Stimulated activated CD8-positive, alpha-beta memory T cell treated with anti-CD3 and anti-CD28 coated beads, Interleukin-4, amount 100 ng/mL, for 24 hours (primary cell): ENCODE data around the gene ITPK1.
A peak's percentile ranks its signal among the peaks of the same experiment; 100 is the strongest.

Source experiments
- DNase-seq: peaks from one replicate; pipeline ENCODE4 v3.0.0-alpha.2; 2020; ENCODE audit warnings: low read depth

ITPK1 gene

GRCh38 chr14:93028724-93029076 is 87.0 kb downstream of the ITPK1 start:
- no peak for DNase-seq

- no peak for DNase-seq
Observed at GRCh38 chr14:93027810-93028723, 87.7 kb downstream of the ITPK1 start.

DNA sequence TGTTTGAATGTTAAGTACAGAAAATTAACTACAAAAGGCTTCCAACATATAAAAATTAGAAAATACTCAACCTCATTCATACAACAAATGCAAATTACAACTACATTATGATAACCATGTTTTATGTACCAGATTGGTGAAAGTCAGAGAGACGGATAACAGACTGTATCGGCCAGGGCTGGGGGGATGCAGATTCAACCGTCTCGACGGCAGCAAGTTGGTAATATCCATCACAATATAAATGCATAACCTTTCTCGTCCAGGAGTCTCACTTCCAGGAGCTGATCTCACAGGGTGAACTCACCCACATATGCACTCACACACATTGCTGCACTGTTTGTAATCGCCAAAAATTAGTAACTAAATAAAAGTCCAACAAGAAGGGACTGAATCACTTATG is 89.4 kb downstream of the ITPK1 start:
- no peak for DNase-seq

- DNase-seq = peak; percentile 8
Observed at GRCh38 chr14:93025055-93025454, 90.7 kb downstream of the ITPK1 start.

GRCh38 chr14:93024493-93024892 is 91.2 kb downstream of the ITPK1 start:
- DNase-seq = no peak

DNA sequence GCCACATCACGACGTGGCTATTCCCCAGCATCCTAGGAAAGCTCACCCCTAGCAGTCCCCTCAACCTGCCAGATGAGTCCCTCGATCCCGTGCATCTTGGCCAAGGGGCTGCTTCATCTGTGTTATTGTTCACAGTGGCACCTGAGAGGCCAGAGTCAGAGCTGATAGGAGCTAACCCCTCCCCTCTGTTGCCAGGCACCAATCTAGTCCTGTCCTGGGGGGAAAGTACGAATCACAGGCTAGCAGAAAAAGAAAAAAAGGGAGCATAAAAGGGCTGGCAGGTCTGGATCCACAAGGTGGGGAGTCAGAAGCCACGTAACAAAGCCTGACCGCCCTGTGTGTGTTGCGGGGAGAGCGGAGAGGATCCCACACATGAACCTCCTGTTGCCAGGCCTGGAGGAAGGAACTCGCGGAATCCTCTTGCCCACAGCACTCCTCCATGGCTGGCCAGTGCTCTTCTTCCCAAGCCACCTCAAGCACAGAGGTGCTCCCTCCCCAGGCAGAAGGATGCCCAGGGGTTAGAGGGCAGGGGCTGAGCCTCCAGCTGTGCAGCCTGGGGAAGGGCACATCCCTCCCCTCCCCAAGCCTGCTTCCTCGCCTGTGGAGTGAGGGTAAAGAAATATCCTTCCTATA is 91.8 kb downstream of the ITPK1 start:
- DNase-seq = no peak

DNA sequence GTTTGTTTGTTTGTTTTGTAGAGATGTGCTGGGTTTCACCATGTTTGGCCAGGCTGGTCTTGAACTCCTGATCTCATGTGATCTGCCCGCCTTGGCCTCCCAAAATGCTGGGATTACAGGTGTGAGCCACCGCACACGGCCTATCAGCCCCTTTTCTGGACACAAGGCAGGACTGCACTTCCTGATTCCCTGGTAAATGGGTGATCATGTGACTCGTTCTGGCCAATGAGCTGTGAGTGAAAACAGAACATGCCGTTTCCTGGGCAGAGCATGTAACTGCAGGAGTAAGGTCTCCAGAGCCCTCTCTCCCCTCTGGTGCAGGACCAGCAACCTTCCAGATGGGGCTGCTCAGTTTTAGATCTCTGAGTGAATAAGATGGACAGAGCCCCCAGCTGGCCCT is 92.7 kb downstream of the ITPK1 start:
- no peak for DNase-seq

GRCh38 chr14:93019970-93020369 is 95.8 kb downstream of the ITPK1 start:
- DNase-seq = no peak

- DNase-seq = no peak
Observed at GRCh38 chr14:93019367-93019843, 96.3 kb downstream of the ITPK1 start.

- DNase-seq = no peak
Observed at GRCh38 chr14:93018366-93018765, 97.4 kb downstream of the ITPK1 start.

GRCh38 chr14:93017898-93018297 is 97.8 kb downstream of the ITPK1 start:
- no peak for DNase-seq

DNA sequence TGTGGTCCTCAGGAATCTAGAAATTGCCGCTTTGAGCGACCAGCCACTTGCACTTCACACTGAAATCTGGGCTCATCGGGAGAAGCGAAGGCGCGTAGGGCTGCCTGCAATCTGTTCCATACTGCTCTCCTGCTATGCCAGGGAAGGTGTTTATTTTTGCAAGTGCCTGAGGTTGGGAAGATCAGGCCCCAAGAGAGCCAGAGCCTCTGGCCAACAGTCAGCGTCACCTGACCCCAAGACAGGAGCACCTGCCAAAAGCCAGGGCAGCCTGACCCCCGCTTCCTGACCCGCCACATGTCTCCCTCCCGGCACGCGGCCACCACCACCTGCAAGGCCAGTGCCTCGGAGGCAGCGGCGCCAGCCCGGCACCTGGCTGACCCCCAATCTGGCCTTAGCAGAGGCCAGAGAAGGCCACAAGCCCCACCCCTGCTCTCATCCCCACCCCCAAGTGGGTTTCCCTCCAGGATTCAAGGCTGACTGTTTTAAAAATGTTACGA is 98.4 kb downstream of the ITPK1 start:
- DNase-seq = no peak

GRCh38 chr14:93016275-93016845 is 99.4 kb downstream of the ITPK1 start:
- no peak for DNase-seq

DNA sequence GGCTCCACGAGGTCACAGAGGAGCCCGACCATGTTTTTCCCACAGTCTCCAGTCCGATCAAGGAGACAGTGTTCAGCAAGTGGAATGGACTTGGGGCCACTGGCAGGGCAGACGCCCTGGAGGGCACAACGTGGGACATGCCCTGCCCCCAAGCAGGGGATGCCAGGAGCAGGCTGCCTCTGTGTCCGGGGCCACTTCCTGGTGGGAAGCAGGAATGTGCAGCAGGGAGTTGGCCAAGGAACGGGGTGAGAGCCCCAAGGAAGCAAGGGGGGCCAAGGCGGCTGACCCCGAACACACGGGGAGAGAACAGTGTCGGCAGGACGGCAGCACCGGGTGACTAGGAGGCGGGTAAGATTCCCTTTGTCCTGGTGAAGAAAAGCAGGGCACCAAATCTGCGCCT is 100.2 kb downstream of the ITPK1 start:
- no peak for DNase-seq

DNA sequence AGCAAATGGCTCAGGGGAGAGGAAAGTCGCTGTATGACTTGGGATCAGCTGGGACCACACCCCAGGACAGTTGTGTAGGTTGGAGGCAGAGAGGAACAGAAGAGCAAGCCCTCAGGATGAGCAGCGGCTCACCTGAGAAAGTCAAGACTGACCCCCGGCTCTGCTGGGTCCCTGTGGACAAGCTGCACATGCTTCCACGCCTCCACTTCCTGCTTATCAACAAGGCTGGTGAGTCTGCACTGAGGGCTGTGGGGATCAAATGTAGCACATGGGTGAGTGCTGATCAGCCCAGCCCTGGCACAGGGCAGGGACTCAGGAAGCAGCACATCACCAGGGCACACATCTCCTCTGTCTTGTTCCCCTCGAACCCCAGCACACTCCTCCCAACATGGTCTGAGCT is 100.7 kb downstream of the ITPK1 start:
- no peak for DNase-seq

- DNase-seq = no peak
Observed at GRCh38 chr14:93014058-93015023, 101.4 kb downstream of the ITPK1 start.

DNA sequence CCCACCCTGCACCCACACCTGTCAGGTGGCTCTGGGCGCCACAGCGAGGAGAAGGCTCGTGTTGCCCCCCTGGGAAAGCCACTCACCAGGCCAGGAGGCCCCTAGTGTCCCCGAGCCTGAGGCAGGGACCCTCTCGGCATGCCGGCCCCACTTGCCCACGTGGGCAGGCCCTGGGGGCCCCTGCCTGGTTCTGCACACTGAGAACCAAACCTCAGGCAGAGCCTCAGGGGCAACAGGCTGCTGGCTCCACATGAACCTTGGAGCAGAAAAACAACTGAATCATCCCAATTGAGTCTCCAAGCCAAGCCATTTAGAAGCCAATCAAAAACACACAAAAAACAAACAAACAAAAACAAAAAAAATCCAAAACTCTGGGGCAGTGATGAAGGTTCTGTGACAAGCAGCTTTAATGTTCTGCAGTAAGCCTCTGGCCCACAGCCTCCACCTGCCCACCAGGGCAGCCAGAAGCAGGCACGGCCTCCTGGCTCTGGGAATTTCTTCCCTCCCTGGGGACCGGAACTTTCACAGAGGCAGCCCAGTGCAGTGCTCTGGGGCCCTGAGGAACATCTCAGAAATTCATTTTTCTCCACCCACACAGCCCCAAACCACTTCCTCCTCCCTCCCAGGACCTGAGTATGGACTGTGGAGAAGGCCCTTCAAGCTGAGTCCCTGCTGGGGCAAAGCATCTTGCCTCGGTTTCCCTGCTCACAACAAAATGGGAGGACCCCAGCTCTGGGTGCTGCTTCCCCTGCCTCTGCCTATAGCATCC is 102.6 kb downstream of the ITPK1 start:
- no peak for DNase-seq

- no peak for DNase-seq
Observed at GRCh38 chr14:93012506-93012905, 103.2 kb downstream of the ITPK1 start.

- no peak for DNase-seq
Observed at GRCh38 chr14:93011650-93012325, 103.9 kb downstream of the ITPK1 start.

- DNase-seq = no peak
Observed at GRCh38 chr14:93011141-93011529, 104.6 kb downstream of the ITPK1 start.
